Karpas-422 (cell line): ENCODE measurements around the gene STX8. TPM values are rescaled to one million over a fixed set of nuclear protein-coding genes. Genes with fewer than 3 reads are reported as not detected.

Experiments used
- DNase-seq: peaks from one replicate; pipeline ENCODE4 v3.0.0-alpha.2; 2015
- H2AFZ ChIP-seq: fragments of 200-600 bp; sonication (generic); 2 replicates; pipeline ENCODE4 v1.6.1; 2014; ENCODE audit warnings: antibody characterized with exemption, low read length, mixed read lengths
- H3K27ac ChIP-seq: fragments of 200-600 bp; sonication (generic); 2 replicates; pipeline ENCODE4 v1.5.1; 2014; ENCODE audit warnings: mild to moderate bottlenecking, low read length, moderate library complexity
- H3K27me3 ChIP-seq: fragments of 200-600 bp; sonication (generic); 2 replicates; pipeline ENCODE4 v1.6.1; 2014; ENCODE audit warnings: low read length, mixed read lengths
- H3K36me3 ChIP-seq: fragments of 200-600 bp; sonication (generic); 2 replicates; pipeline ENCODE4 v1.6.1; 2014; ENCODE audit warnings: low read length, mixed read lengths; ENCODE audit not compliant: insufficient read depth
- H3K4me1 ChIP-seq: fragments of 200-600 bp; sonication (generic); 2 replicates; pipeline ENCODE4 v1.6.1; 2014; ENCODE audit warnings: mild to moderate bottlenecking, low read length, mixed read lengths
- H3K4me2 ChIP-seq: fragments of 200-600 bp; sonication (generic); 2 replicates; pipeline ENCODE4 v1.6.1; 2014; ENCODE audit warnings: low read length, low read depth, mild to moderate bottlenecking; ENCODE audit not compliant: poor library complexity, severe bottlenecking
- H3K4me3 ChIP-seq: fragments of 200-600 bp; sonication (generic); 2 replicates; pipeline ENCODE4 v1.5.1; 2014; ENCODE audit warnings: mild to moderate bottlenecking, antibody characterized with exemption, low read length, mixed read lengths
- H3K79me2 ChIP-seq: fragments of 200-600 bp; sonication (generic); 2 replicates; pipeline ENCODE4 v1.6.1; 2014; ENCODE audit warnings: mild to moderate bottlenecking, low read length, mixed read lengths
- H3K9ac ChIP-seq: fragments of 200-600 bp; sonication (generic); 2 replicates; pipeline ENCODE4 v1.6.0; 2014; ENCODE audit warnings: low read length
- H3K9me2 ChIP-seq: fragments of 200-600 bp; sonication (generic), shearing (Covaris generic); replicated peaks from 2 replicates; pipeline ENCODE4 v1.6.0; 2014; ENCODE audit warnings: mild to moderate bottlenecking, low read length, moderate library complexity; ENCODE audit not compliant: insufficient read depth
- H3K9me3 ChIP-seq: fragments of 300-700, 200-600 bp; sonication (generic); 2 replicates; pipeline ENCODE4 v1.6.1; 2014; ENCODE audit warnings: low read length, mixed read lengths
- H4K20me1 ChIP-seq: fragments of 200-600 bp; sonication (generic); 2 replicates; pipeline ENCODE4 v1.6.1; 2014; ENCODE audit warnings: mild to moderate bottlenecking, antibody characterized with exemption, low read length, low read depth; ENCODE audit not compliant: insufficient read depth
- total RNA-seq: library from RNA; depleted of rRNA; stranded (reverse); fragments of >200 nt; shearing (Covaris generic); gene quantifications from 2 replicates; pipeline ENCODE4 v1.2.3, GENCODE V29; 2014; ENCODE audit warnings: low replicate concordance

STX8 gene
- total RNA-seq, 1 experiment from 2014 or later, result 40.0 TPM

- Histone ChIP-seq H3K36me3 (no peaks in the 10 kb centered on the region), H3K9me2 (no peaks in the 10 kb centered on the region), H3K79me2 (0 out of 2 replicates have a peak, but pooled peaks cover 4% of the 10 kb centered on the region), H2AFZ (no peak overlapping the region), H3K9ac (no peak overlapping the region), H3K27ac (no peak overlapping the region), H3K9me3 (no peaks in the 10 kb centered on the region), H4K20me1 (no peaks in the 10 kb centered on the region), H3K27me3 (no peaks in the 10 kb centered on the region), H3K4me3 (no peak overlapping the region), H3K4me2 (no peak overlapping the region), H3K4me1 (no peaks in the 10 kb centered on the region)
- DNase-seq, result no peak
These were observed 22.4 kb downstream of the STX8 start for GRCh38 chr17:9553181-9553580.

DNA sequence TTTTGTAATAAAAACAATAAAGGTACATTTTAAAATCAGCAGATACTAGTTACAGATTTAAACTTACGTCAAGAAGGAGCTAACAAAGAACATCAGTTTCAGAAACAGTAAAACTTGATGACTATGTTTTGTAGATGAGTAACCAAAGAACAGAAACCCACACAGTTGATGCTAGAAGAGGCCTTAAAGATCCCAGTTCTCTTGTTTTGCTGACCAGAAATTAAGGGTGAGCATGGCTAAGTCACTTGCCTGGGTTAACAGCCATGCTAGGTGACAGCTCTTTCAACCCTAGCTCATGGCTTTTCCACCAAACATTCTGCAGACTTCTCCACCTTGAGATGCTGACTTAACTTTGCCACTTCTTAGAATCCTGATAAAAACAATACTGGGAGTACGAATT is 26.4 kb downstream of the STX8 start:
- no peaks in the 10 kb centered on the region for H3K9me2 ChIP-seq
- H3K4me3 ChIP-seq, result no peak overlapping the region
- H3K36me3 ChIP-seq, result no peaks in the 10 kb centered on the region
- no peaks in the 10 kb centered on the region for H3K79me2 ChIP-seq
- H3K4me1 ChIP-seq, result no peaks in the 10 kb centered on the region
- H3K9me3 ChIP-seq, result no peaks in the 10 kb centered on the region
- no peaks in the 10 kb centered on the region for H4K20me1 ChIP-seq
- no peak overlapping the region for H2AFZ ChIP-seq
- H3K9ac ChIP-seq, result no peak overlapping the region
- H3K4me2 ChIP-seq, result no peak overlapping the region
- H3K27me3 ChIP-seq, result no peaks in the 10 kb centered on the region
- DNase-seq, result no peak
- H3K27ac ChIP-seq, result no peak overlapping the region

DNA sequence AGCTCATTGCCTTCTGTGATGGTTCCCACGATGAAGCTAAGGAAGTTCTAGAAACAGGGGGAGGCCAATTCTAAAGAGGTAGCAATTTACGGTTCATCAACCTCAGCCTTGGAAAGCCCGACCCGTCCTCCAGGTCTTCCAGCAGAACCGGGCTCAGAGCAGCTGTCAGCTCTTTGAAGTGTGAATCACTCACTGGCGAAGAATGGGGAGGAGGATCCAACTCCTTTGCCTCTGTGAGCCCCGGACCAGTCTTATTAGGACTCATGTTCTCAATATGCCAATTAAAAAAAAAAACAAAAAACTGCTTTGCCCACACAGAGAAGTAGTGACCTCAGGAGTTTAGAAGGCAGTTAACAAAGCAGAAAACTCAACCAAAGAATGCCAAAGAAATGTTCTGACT is 31.4 kb downstream of the STX8 start:
- no peaks in the 10 kb centered on the region for H3K79me2 ChIP-seq
- no peaks in the 10 kb centered on the region for H3K4me1 ChIP-seq
- no peak overlapping the region for H3K27ac ChIP-seq
- no peak overlapping the region for H2AFZ ChIP-seq
- no peaks in the 10 kb centered on the region for H3K27me3 ChIP-seq
- H3K9ac ChIP-seq, result no peak overlapping the region
- no peak for DNase-seq
- H3K9me3 ChIP-seq, result no peaks in the 10 kb centered on the region
- H3K4me2 ChIP-seq, result no peak overlapping the region
- no peaks in the 10 kb centered on the region; the same call in 1 of the 2 replicates for H4K20me1 ChIP-seq
- no peaks in the 10 kb centered on the region for H3K36me3 ChIP-seq
- no peak overlapping the region for H3K4me3 ChIP-seq
- no peaks in the 10 kb centered on the region for H3K9me2 ChIP-seq

- no peak overlapping the region for H3K4me3 ChIP-seq
- no peak overlapping the region for H3K9ac ChIP-seq
- no peaks in the 10 kb centered on the region for H3K79me2 ChIP-seq
- no peaks in the 10 kb centered on the region for H3K27me3 ChIP-seq
- no peak for DNase-seq
- H3K9me3 ChIP-seq, result no peaks in the 10 kb centered on the region
- no peak overlapping the region for H3K27ac ChIP-seq
- no peaks in the 10 kb centered on the region for H3K9me2 ChIP-seq
- H4K20me1 ChIP-seq, result no peaks in the 10 kb centered on the region; the same call in 1 of the 2 replicates
- no peaks in the 10 kb centered on the region for H3K36me3 ChIP-seq
- no peaks in the 10 kb centered on the region for H3K4me1 ChIP-seq
- no peak overlapping the region for H2AFZ ChIP-seq
- H3K4me2 ChIP-seq, result no peak overlapping the region
These were observed 33.9 kb downstream of the STX8 start for GRCh38 chr17:9541718-9542117.

GRCh38 chr17:9538626-9539025 is 37.0 kb downstream of the STX8 start:
- H3K79me2 ChIP-seq, result no peaks in the 10 kb centered on the region
- H3K9me2 ChIP-seq, result no peaks in the 10 kb centered on the region
- no peak overlapping the region for H3K27ac ChIP-seq
- no peak for DNase-seq
- H3K4me1 ChIP-seq, result no peaks in the 10 kb centered on the region
- no peak overlapping the region for H3K9ac ChIP-seq
- no peaks in the 10 kb centered on the region for H3K9me3 ChIP-seq
- no peak overlapping the region for H2AFZ ChIP-seq
- no peaks in the 10 kb centered on the region; the same call in 1 of the 2 replicates for H4K20me1 ChIP-seq
- H3K27me3 ChIP-seq, result no peaks in the 10 kb centered on the region
- H3K4me3 ChIP-seq, result no peak overlapping the region
- H3K4me2 ChIP-seq, result no peak overlapping the region
- no peaks in the 10 kb centered on the region for H3K36me3 ChIP-seq

GRCh38 chr17:9537177-9537776 is 38.3 kb downstream of the STX8 start:
- no peak for DNase-seq
- no peak overlapping the region for H3K4me2 ChIP-seq
- no peak overlapping the region for H2AFZ ChIP-seq
- no peaks in the 10 kb centered on the region for H3K9me3 ChIP-seq
- H3K27ac ChIP-seq, result no peak overlapping the region
- no peaks in the 10 kb centered on the region for H3K79me2 ChIP-seq
- no peaks in the 10 kb centered on the region for H3K27me3 ChIP-seq
- no peaks in the 10 kb centered on the region for H3K9me2 ChIP-seq
- H4K20me1 ChIP-seq, result no peaks in the 10 kb centered on the region; the same call in 1 of the 2 replicates
- no peak overlapping the region for H3K4me3 ChIP-seq
- no peak overlapping the region for H3K9ac ChIP-seq
- H3K36me3 ChIP-seq, result no peaks in the 10 kb centered on the region
- H3K4me1 ChIP-seq, result no peaks in the 10 kb centered on the region

DNA sequence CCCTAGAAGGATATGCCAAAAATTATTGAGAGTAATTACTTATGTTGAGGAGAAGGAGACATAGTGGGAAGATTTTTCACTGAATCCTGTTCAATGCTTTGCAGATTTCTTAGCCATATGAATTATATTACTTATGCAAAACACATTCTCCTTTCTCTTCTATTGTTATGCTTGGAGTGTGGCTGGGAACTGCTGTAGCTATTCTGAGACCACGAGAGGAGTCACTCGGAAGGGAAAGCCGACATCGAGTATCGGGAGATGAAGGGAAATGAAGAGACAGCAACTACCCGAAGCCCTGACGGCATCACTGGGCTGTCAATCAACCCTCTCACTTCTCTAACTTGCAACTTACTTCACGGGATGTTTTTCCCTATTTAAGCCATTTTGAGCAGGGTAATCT is 39.6 kb downstream of the STX8 start:
- Histone ChIP-seq H3K27me3 (no peaks in the 10 kb centered on the region), H2AFZ (no peak overlapping the region)
- DNase-seq, result no peak

GRCh38 chr17:9533441-9533840 is 42.2 kb downstream of the STX8 start:
- Histone ChIP-seq H4K20me1 (no peaks in the 10 kb centered on the region), H3K27ac (no peak overlapping the region), H3K9ac (no peak overlapping the region), H3K36me3 (no peaks in the 10 kb centered on the region), H3K9me2 (no peaks in the 10 kb centered on the region), H3K4me1 (no peaks in the 10 kb centered on the region), H3K4me3 (no peak overlapping the region), H3K9me3 (no peaks in the 10 kb centered on the region), H3K27me3 (no peaks in the 10 kb centered on the region), H3K4me2 (no peak overlapping the region), H3K79me2 (no peaks in the 10 kb centered on the region), H2AFZ (no peak overlapping the region)
- no peak for DNase-seq

More for the DNA sequence above, 39.6 kb downstream of the STX8 start:
- no peak overlapping the region for H3K4me2 ChIP-seq
- H3K9me3 ChIP-seq, result no peaks in the 10 kb centered on the region
- H3K4me1 ChIP-seq, result no peaks in the 10 kb centered on the region
- H3K9ac ChIP-seq, result no peak overlapping the region
- no peak overlapping the region for H3K4me3 ChIP-seq
- no peak overlapping the region for H3K27ac ChIP-seq
- no peaks in the 10 kb centered on the region for H3K9me2 ChIP-seq
- H3K36me3 ChIP-seq, result no peaks in the 10 kb centered on the region
- H3K79me2 ChIP-seq, result no peaks in the 10 kb centered on the region
- no peaks in the 10 kb centered on the region; the same call in 1 of the 2 replicates for H4K20me1 ChIP-seq
